ENCODE data around the gene TUBB6. TPM values are rescaled to one million over a fixed set of nuclear protein-coding genes. Genes with fewer than 3 reads are reported as not detected.
A peak's percentile ranks its signal among the peaks of the same experiment; 100 is the strongest.

The TUBB6 gene
- total RNA-seq, 1 donor = 312 TPM

GRCh38 chr18:12310762-12311161 is 2.7 kb downstream of the TUBB6 start:
- H4K20me1 ChIP-seq (ENCODE audit: insufficient read depth, low read length) = peaks cover 46% of the 10 kb centered on the region
- peak overlapping the region; percentile 5 for H3K27ac ChIP-seq (ENCODE audit: low read depth, low read length)
- peak overlapping the region; percentile 56 for H3K4me2 ChIP-seq (ENCODE audit: insufficient read depth, low read length)
- no peaks in the 10 kb centered on the region for H3K27me3 ChIP-seq (ENCODE audit: insufficient read depth, low read length)
- H3K4me1 ChIP-seq (ENCODE audit: insufficient read depth, low read length) = peaks cover 32% of the 10 kb centered on the region
- no peak overlapping the region for H2AFZ ChIP-seq (ENCODE audit: low read length)
- TF ChIP-seq, protein P1, sequence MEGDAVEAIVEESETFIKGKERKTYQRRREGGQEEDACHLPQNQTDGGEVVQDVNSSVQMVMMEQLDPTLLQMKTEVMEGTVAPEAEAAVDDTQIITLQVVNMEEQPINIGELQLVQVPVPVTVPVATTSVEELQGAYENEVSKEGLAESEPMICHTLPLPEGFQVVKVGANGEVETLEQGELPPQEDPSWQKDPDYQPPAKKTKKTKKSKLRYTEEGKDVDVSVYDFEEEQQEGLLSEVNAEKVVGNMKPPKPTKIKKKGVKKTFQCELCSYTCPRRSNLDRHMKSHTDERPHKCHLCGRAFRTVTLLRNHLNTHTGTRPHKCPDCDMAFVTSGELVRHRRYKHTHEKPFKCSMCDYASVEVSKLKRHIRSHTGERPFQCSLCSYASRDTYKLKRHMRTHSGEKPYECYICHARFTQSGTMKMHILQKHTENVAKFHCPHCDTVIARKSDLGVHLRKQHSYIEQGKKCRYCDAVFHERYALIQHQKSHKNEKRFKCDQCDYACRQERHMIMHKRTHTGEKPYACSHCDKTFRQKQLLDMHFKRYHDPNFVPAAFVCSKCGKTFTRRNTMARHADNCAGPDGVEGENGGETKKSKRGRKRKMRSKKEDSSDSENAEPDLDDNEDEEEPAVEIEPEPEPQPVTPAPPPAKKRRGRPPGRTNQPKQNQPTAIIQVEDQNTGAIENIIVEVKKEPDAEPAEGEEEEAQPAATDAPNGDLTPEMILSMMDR (IDR thresholded peaks at IDR 0.05; ENCODE audit: extremely low read depth, low read depth, low read length) = no peak
- H3K79me2 ChIP-seq (ENCODE audit: insufficient read depth, low read length) = peaks cover 88% of the 10 kb centered on the region
- DNase-seq (ENCODE audit: insufficient read length, low spot score, missing footprints) = no peak
- peak overlapping the region; percentile 35 for H3K4me3 ChIP-seq (ENCODE audit: insufficient read depth, low read length)
- peaks cover 61% of the 10 kb centered on the region for H3K36me3 ChIP-seq (ENCODE audit: insufficient read depth, low read length)
- peaks cover 2% of the 10 kb centered on the region for H3K9me3 ChIP-seq (ENCODE audit: low read depth, low read length)

DNA sequence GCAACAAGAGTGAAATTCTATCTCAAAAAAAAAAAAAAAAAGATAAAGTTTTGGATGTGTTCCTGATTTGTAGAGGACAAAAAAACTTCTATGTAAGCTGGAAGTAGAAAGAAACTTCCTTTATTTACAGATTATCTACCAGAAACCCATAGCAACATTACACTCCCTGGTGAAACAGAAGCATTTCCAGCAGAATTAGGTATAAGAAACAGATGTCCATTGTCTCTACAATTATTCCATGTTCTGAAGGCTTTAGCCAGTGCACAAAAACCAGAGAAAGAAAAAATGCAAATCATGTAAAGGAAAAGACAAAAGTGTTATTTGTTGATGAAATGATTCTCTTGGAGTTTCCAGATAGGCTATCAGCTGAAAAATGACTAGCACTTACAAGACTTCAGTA is 4.9 kb downstream of the TUBB6 start:
- DNase-seq (ENCODE audit: insufficient read length, low spot score, missing footprints) = no peak
- H4K20me1 ChIP-seq (ENCODE audit: insufficient read depth, low read length) = peaks cover 58% of the 10 kb centered on the region
- no peak overlapping the region for H3K4me3 ChIP-seq (ENCODE audit: insufficient read depth, low read length)
- H3K4me2 ChIP-seq (ENCODE audit: insufficient read depth, low read length) = no peak overlapping the region
- no peaks in the 10 kb centered on the region for H3K27me3 ChIP-seq (ENCODE audit: insufficient read depth, low read length)
- H3K4me1 ChIP-seq (ENCODE audit: insufficient read depth, low read length) = peaks cover 42% of the 10 kb centered on the region
- H2AFZ ChIP-seq (ENCODE audit: low read length) = no peak overlapping the region
- H3K79me2 ChIP-seq (ENCODE audit: insufficient read depth, low read length) = peaks cover 94% of the 10 kb centered on the region
- peaks cover 82% of the 10 kb centered on the region for H3K36me3 ChIP-seq (ENCODE audit: insufficient read depth, low read length)
- peak overlapping the region; percentile 32 for H3K27ac ChIP-seq (ENCODE audit: low read depth, low read length)
- peaks cover 2% of the 10 kb centered on the region for H3K9me3 ChIP-seq (ENCODE audit: low read depth, low read length)
- TF ChIP-seq, protein P1 (IDR thresholded peaks at IDR 0.05; ENCODE audit: extremely low read depth, low read depth, low read length) = no peak

DNA sequence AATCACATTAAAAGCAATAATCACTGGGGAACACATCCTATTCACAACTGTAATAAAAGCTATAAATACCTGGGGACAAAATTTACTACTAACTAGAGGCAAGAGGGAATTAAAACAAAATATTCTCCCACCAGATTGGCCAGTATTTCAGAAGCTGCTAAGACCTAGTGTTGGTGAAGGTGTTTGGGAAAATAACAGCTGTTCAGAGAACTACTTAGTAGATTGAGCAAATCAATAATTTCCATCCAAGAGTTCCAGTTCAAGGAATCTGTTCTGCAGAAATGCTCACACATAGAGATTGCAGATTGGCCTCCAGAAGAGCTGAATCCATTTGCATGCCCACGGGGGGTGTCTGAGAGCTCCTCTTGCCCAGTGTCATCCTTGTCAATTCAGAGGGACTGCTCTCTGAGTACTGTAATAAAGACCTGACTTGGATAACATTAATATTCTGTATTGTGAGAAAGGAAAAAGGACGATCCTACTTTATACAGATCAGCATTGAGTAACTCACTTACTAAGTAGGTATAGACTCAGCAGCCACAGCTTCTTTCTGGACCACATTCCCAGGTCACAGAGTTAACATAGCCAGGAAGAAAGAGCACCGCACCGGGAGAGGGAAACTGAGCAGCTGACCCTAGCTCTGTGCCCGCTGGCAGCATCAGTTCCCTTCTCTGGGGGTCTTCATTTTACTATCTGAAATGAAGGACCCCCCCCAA is 5.6 kb downstream of the TUBB6 start:
- H3K9me3 ChIP-seq (ENCODE audit: low read depth, low read length) = peaks cover 2% of the 10 kb centered on the region
- H3K27ac ChIP-seq (ENCODE audit: low read depth, low read length) = peak overlapping the region; percentile 32
- H3K4me2 ChIP-seq (ENCODE audit: insufficient read depth, low read length) = no peak overlapping the region
- H4K20me1 ChIP-seq (ENCODE audit: insufficient read depth, low read length) = peaks cover 60% of the 10 kb centered on the region
- no peak for DNase-seq (ENCODE audit: insufficient read length, low spot score, missing footprints)
- peaks cover 43% of the 10 kb centered on the region for H3K4me1 ChIP-seq (ENCODE audit: insufficient read depth, low read length)
- H3K36me3 ChIP-seq (ENCODE audit: insufficient read depth, low read length) = peaks cover 89% of the 10 kb centered on the region
- no peak overlapping the region for H3K4me3 ChIP-seq (ENCODE audit: insufficient read depth, low read length)
- TF ChIP-seq, protein P1 (IDR thresholded peaks at IDR 0.05; ENCODE audit: extremely low read depth, low read depth, low read length) = no peak
- H3K27me3 ChIP-seq (ENCODE audit: insufficient read depth, low read length) = no peaks in the 10 kb centered on the region
- H3K79me2 ChIP-seq (ENCODE audit: insufficient read depth, low read length) = peaks cover 95% of the 10 kb centered on the region
- H2AFZ ChIP-seq (ENCODE audit: low read length) = no peak overlapping the region

- Histone ChIP-seq H3K4me1 (ENCODE audit: insufficient read depth, low read length) (peaks cover 37% of the 10 kb centered on the region), H3K4me3 (ENCODE audit: insufficient read depth, low read length) (no peak overlapping the region), H3K27ac (ENCODE audit: low read depth, low read length) (peak overlapping the region; percentile 80), H3K4me2 (ENCODE audit: insufficient read depth, low read length) (peak overlapping the region; percentile 28), H3K36me3 (ENCODE audit: insufficient read depth, low read length) (peaks cover 92% of the 10 kb centered on the region), H3K9me3 (ENCODE audit: low read depth, low read length) (peaks cover 2% of the 10 kb centered on the region), H4K20me1 (ENCODE audit: insufficient read depth, low read length) (peaks cover 54% of the 10 kb centered on the region), H3K27me3 (ENCODE audit: insufficient read depth, low read length) (no peaks in the 10 kb centered on the region), H3K79me2 (ENCODE audit: insufficient read depth, low read length) (peaks cover 93% of the 10 kb centered on the region), H2AFZ (ENCODE audit: low read length) (no peak overlapping the region)
- DNase-seq (ENCODE audit: insufficient read length, low spot score, missing footprints) = no peak
- TF ChIP-seq, protein P1 (IDR thresholded peaks at IDR 0.05; ENCODE audit: extremely low read depth, low read depth, low read length) = no peak
Observed at GRCh38 chr18:12314591-12315305, 6.7 kb downstream of the TUBB6 start.

Measured in osteoblast (primary cell).